ENCODE measurements around the gene CLASP1. TPM values are rescaled to one million over a fixed set of nuclear protein-coding genes. Genes with fewer than 3 reads are reported as not detected.
"Not testable (repeated sequence)": the region's sequence is repeated elsewhere in the genome, so short reads cannot be mapped to it uniquely, and the experiment has no call there.

CLASP1 gene
- total RNA-seq, 1 experiment from 2014 or later: 49.2 TPM

DNA sequence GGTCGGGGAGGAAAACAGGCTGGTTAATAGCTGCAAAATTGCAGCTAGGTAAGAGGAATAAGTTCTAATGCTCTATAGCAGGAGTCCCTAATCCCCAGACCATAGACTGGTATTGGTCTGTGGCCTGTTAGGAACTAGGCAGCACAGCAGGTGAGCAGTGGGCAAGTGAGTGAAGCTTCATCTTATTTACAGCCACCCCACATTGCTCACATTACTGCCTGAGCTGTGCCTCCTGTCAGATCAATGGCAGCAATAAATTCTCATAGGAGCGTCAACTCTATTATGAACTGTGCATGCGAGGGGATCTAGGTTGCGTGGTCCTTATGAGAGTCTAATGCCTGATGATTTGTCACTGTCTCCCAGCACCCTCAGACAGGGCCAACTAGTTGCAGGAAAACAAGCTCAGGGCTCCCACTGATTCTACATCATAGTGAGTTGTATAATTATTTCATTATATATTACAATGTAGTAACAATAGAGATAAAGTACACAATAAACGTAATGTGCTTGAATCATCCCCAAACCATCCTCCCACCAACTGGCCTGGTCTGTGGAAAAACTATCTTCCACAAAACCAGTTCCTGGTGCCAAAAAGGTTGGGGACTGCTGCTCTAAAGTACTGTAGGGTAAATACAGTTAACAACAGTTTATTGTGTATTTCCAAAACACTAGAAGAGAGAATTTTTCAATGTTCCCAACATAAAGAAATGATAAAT lies 272.6 kb downstream of the CLASP1 start:
- ChIA-PET POLR2A (interaction anchor here (0.6 kb wide), 1 partner anchor 564 kb away, joined by 3 read pairs; no protein-coding TSS in a partner anchor), CTCF (no interaction called here)
- Histone ChIP-seq H3K9me3 (ENCODE audit: control insufficient read depth, insufficient read depth, low read depth, low read length) (no peaks in the 10 kb centered on the region), H3K27ac (ENCODE audit: low read length) (no peak overlapping the region), H3K36me3 (ENCODE audit: control insufficient read depth, insufficient read depth, low read length) (peaks cover 9% of the 10 kb centered on the region; the same call in 1 of the 2 replicates), H3K4me3 (ENCODE audit: low read depth in 2 of 2, low read length in 2 of 2) (no peak overlapping the region), H3K4me1 (ENCODE audit: control insufficient read depth, insufficient read depth, low read length) (no peaks in the 10 kb centered on the region), H3K27me3 (ENCODE audit: control insufficient read depth, insufficient read depth, low read length) (no peaks in the 10 kb centered on the region)
- ATAC-seq: no peak
- intact Hi-C loops (cut with micrococcal nuclease; ENCODE audit: unreplicated experiment) (no loop called here), in situ Hi-C loops (cut with HindIII; ENCODE audit: low pct_unique_long_range_greater_than_20kb, low sequenced_read_pairs) (no loop called here)
- no TSS peak for BruUV-seq (replicated peaks)
- TF ChIP-seq, protein P1, sequence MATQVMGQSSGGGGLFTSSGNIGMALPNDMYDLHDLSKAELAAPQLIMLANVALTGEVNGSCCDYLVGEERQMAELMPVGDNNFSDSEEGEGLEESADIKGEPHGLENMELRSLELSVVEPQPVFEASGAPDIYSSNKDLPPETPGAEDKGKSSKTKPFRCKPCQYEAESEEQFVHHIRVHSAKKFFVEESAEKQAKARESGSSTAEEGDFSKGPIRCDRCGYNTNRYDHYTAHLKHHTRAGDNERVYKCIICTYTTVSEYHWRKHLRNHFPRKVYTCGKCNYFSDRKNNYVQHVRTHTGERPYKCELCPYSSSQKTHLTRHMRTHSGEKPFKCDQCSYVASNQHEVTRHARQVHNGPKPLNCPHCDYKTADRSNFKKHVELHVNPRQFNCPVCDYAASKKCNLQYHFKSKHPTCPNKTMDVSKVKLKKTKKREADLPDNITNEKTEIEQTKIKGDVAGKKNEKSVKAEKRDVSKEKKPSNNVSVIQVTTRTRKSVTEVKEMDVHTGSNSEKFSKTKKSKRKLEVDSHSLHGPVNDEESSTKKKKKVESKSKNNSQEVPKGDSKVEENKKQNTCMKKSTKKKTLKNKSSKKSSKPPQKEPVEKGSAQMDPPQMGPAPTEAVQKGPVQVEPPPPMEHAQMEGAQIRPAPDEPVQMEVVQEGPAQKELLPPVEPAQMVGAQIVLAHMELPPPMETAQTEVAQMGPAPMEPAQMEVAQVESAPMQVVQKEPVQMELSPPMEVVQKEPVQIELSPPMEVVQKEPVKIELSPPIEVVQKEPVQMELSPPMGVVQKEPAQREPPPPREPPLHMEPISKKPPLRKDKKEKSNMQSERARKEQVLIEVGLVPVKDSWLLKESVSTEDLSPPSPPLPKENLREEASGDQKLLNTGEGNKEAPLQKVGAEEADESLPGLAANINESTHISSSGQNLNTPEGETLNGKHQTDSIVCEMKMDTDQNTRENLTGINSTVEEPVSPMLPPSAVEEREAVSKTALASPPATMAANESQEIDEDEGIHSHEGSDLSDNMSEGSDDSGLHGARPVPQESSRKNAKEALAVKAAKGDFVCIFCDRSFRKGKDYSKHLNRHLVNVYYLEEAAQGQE (IDR thresholded peaks at IDR 0.05; ENCODE audit: insufficient read depth in 1 of 2, low read depth in 2 of 2, low read length in 1 of 2): no peak
- TF ChIP-seq TCF7L2 (IDR thresholded peaks at IDR 0.05; ENCODE audit: low read depth, low read length) (no peak), SIN3A (IDR thresholded peaks at IDR 0.05; ENCODE audit: borderline replicate concordance, insufficient read depth, low read depth, low read length) (no peak), POLR2AphosphoS5 (IDR thresholded peaks at IDR 0.05; ENCODE audit: low read depth, low read length) (no peak)
- TF ChIP-seq, protein P2, sequence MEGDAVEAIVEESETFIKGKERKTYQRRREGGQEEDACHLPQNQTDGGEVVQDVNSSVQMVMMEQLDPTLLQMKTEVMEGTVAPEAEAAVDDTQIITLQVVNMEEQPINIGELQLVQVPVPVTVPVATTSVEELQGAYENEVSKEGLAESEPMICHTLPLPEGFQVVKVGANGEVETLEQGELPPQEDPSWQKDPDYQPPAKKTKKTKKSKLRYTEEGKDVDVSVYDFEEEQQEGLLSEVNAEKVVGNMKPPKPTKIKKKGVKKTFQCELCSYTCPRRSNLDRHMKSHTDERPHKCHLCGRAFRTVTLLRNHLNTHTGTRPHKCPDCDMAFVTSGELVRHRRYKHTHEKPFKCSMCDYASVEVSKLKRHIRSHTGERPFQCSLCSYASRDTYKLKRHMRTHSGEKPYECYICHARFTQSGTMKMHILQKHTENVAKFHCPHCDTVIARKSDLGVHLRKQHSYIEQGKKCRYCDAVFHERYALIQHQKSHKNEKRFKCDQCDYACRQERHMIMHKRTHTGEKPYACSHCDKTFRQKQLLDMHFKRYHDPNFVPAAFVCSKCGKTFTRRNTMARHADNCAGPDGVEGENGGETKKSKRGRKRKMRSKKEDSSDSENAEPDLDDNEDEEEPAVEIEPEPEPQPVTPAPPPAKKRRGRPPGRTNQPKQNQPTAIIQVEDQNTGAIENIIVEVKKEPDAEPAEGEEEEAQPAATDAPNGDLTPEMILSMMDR (IDR thresholded peaks at IDR 0.05): no peak
- no peak for DNase-seq (ENCODE audit: low read depth, low spot score)

DNA sequence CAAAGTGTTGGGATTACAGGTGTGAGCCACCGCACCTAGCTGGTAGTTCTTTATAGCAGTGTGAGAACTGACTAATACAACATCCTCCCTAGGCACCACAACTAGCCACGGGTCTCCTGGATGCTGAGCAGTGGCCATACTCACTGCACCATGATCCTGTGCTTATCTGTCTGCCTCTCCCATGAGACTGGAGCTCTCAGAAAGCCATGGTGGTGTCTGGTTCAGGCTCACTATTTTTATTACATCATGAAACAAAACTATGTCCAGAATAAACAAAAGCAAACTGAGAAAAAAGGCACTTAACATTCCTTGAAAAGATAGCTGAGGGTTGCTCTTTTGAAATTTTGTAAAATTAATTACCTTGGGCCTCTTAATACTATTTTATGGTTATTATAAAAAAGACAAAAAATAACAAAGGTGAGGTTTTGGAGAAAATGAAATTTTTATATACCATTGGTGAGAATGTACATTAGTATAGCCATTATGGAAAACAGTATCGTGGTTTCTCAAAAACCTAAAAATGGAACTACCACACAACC lies 273.6 kb downstream of the CLASP1 start:
- in situ Hi-C loops (cut with HindIII; ENCODE audit: low pct_unique_long_range_greater_than_20kb, low sequenced_read_pairs) (no loop called here), intact Hi-C loops (cut with micrococcal nuclease; ENCODE audit: unreplicated experiment) (no loop called here)
- ATAC-seq (no peak), DNase-seq (ENCODE audit: low read depth, low spot score) (no peak)
- ChIA-PET POLR2A (no interaction called here), CTCF (no interaction called here)
- Histone ChIP-seq H3K4me3 (ENCODE audit: low read depth in 2 of 2, low read length in 2 of 2) (no peak overlapping the region), H3K36me3 (ENCODE audit: control insufficient read depth, insufficient read depth, low read length) (peaks cover 9% of the 10 kb centered on the region; the same call in 1 of the 2 replicates), H3K9me3 (ENCODE audit: control insufficient read depth, insufficient read depth, low read depth, low read length) (no peaks in the 10 kb centered on the region), H3K27me3 (ENCODE audit: control insufficient read depth, insufficient read depth, low read length) (no peaks in the 10 kb centered on the region), H3K27ac (ENCODE audit: low read length) (no peak overlapping the region), H3K4me1 (ENCODE audit: control insufficient read depth, insufficient read depth, low read length) (no peaks in the 10 kb centered on the region)
- TF ChIP-seq, protein P1 (IDR thresholded peaks at IDR 0.05; ENCODE audit: insufficient read depth in 1 of 2, low read depth in 2 of 2, low read length in 1 of 2): no peak
- TF ChIP-seq, protein P2 (IDR thresholded peaks at IDR 0.05): no peak
- TF ChIP-seq TCF7L2 (IDR thresholded peaks at IDR 0.05; ENCODE audit: low read depth, low read length): no peak
- TF ChIP-seq SIN3A (IDR thresholded peaks at IDR 0.05; ENCODE audit: borderline replicate concordance, insufficient read depth, low read depth, low read length): no peak
- no peak for TF ChIP-seq POLR2AphosphoS5 (IDR thresholded peaks at IDR 0.05; ENCODE audit: low read depth, low read length)
- no TSS peak for BruUV-seq (replicated peaks)

DNA sequence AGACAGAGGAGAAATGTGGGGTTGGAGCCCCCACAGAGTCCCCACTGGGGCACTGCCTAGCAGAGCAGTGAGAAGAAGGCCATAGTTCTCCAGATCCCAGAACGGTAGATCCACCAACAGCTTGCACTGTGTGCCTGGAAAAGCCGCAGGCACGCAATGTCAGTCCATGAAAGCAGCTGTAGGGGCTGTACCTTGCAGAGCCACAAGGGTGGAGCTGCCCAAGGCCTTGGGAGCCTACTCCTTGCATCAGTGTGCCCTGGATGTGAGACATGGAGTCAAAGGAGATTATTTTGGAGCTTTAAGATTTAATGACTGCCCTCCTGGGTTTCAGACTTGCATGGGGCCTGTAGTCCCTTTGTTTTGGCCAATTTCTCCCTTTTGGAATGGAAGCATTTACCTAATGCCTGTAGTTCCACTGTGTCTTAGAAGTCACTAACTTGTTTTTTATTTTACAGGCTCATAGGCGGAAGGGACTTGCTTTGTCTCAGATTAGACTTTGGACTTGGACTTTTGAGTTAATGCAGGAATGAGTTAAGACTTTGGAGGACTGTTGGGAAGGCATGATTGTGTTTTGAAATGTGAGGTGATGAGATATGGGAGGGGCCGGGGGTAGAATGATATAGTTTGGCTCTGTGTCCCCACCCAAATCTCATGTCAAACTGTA lies 274.7 kb downstream of the CLASP1 start:
- POLR2A ChIA-PET; H3K27ac ChIP-seq (ENCODE audit: low read length); DNase-seq (ENCODE audit: low read depth, low spot score); BruUV-seq (replicated peaks); H3K4me3 ChIP-seq (ENCODE audit: low read depth in 2 of 2, low read length in 2 of 2); in situ Hi-C loops (cut with HindIII; ENCODE audit: low pct_unique_long_range_greater_than_20kb, low sequenced_read_pairs); H3K9me3 ChIP-seq (ENCODE audit: control insufficient read depth, insufficient read depth, low read depth, low read length); H3K4me1 ChIP-seq (ENCODE audit: control insufficient read depth, insufficient read depth, low read length); CTCF ChIA-PET; intact Hi-C loops (cut with micrococcal nuclease; ENCODE audit: unreplicated experiment); H3K36me3 ChIP-seq (ENCODE audit: control insufficient read depth, insufficient read depth, low read length); ATAC-seq; H3K27me3 ChIP-seq (ENCODE audit: control insufficient read depth, insufficient read depth, low read length): not testable (repeated sequence)
